Naive thymus-derived CD4-positive, alpha-beta T cell (primary cell): ENCODE data around the gene FCGR2B. TPM values are rescaled to one million over a fixed set of nuclear protein-coding genes. Genes with fewer than 3 reads are reported as not detected.
"Not testable (repeated sequence)": the region's sequence is repeated elsewhere in the genome, so short reads cannot be mapped to it uniquely, and the experiment has no call there.

Source experiments
- ATAC-seq: fragments of 150-1000 bp; cut with Tn5 transposase; 2 replicates; pipeline ENCODE4 v1.10.0; 2021; ENCODE audit warnings: mild to moderate bottlenecking, moderate library complexity
- CTCF ChIA-PET: fragments of 350-600 bp; sonication (Branson Sonifier 250); formaldehyde crosslinking; loops from one replicate; lab custom pipeline; 2021; ENCODE audit warnings: antibody characterized with exemption; lab: Charles Lee
- POLR2A ChIA-PET: fragments of 350-600 bp; sonication (Branson Sonifier 250); formaldehyde crosslinking; loops from one replicate; lab custom pipeline; 2021; ENCODE audit warnings: antibody characterized with exemption, inconsistent platforms; lab: Charles Lee
- DNase-seq, 9 donors: peaks; one replicate each; pipeline versions ENCODE4 v3.0.0 to v3.0.0-alpha.2; 2020 to 2022; ENCODE audit warnings: mixed read lengths in 1 of 9
- H3K27ac ChIP-seq: one replicate; pipeline ENCODE4 v1.7.0; 2013; ENCODE audit warnings: mild to moderate bottlenecking, low read depth, low read length, moderate library complexity
- H3K27me3 ChIP-seq, 2 donors: one replicate each; pipeline ENCODE4 v1.7.0; 2013; ENCODE audit warnings: low read length in 2 of 2, mild to moderate bottlenecking in 2 of 2, moderate library complexity in 2 of 2; ENCODE audit not compliant: control insufficient read depth in 2 of 2, insufficient read depth in 2 of 2
- H3K36me3 ChIP-seq, 3 experiments: 1 replicate in 2 of 3; 2 replicates in 1 of 3; pipeline ENCODE4 v1.7.0; 2013; ENCODE audit warnings: low read length in 3 of 3, mild to moderate bottlenecking in 3 of 3, moderate library complexity in 1 of 3; ENCODE audit not compliant: insufficient read depth in 3 of 3, control insufficient read depth in 2 of 3
- H3K4me1 ChIP-seq, 2 donors: one replicate each; pipeline ENCODE4 v1.7.0; 2013; ENCODE audit warnings: low read length in 2 of 2, mild to moderate bottlenecking in 2 of 2, moderate library complexity in 1 of 2; ENCODE audit not compliant: control insufficient read depth in 2 of 2, insufficient read depth in 2 of 2
- H3K4me3 ChIP-seq: 2 replicates; pipeline ENCODE4 v1.7.0; 2013; ENCODE audit warnings: mild to moderate bottlenecking, low read length
- H3K9me3 ChIP-seq, 3 experiments: 1 replicate in 2 of 3; 2 replicates in 1 of 3; pipeline ENCODE4 v1.7.0; 2013; ENCODE audit warnings: low read length in 3 of 3; ENCODE audit not compliant: control insufficient read depth in 2 of 3
- H3K27ac Mint-ChIP-seq, 9 donors: one replicate each; pipeline ENCODE4 v1.8.0; 2020 to 2022; ENCODE audit warnings: mixed read lengths in 9 of 9, mild to moderate bottlenecking in 8 of 9, moderate library complexity in 5 of 9, inconsistent platforms in 2 of 9
- H3K27me3 Mint-ChIP-seq, 5 donors: one replicate each; pipeline ENCODE4 v1.8.0; 2021 to 2022; ENCODE audit warnings: mixed read lengths in 5 of 5, mild to moderate bottlenecking in 1 of 5
- H3K36me3 Mint-ChIP-seq, 5 donors: one replicate each; pipeline ENCODE4 v1.8.0; 2020 to 2022; ENCODE audit warnings: mixed read lengths in 5 of 5, mild to moderate bottlenecking in 3 of 5, inconsistent platforms in 1 of 5
- H3K4me1 Mint-ChIP-seq, 7 donors: one replicate each; pipeline ENCODE4 v1.8.0; 2020 to 2022; ENCODE audit warnings: mixed read lengths in 7 of 7, mild to moderate bottlenecking in 3 of 7, inconsistent platforms in 1 of 7
- H3K4me3 Mint-ChIP-seq, 10 donors: one replicate each; pipeline ENCODE4 v1.8.0; 2020 to 2022; ENCODE audit warnings: mild to moderate bottlenecking in 10 of 10, mixed read lengths in 10 of 10, moderate library complexity in 6 of 10, inconsistent platforms in 2 of 10
- H3K9me3 Mint-ChIP-seq, 11 donors: one replicate each; pipeline ENCODE4 v1.8.0; 2020 to 2022; ENCODE audit warnings: mixed read lengths in 11 of 11, mild to moderate bottlenecking in 4 of 11, inconsistent platforms in 1 of 11, moderate library complexity in 1 of 11
- intact Hi-C, 2 donors: fragments of 100-400 bp; cut with micrococcal nuclease; formaldehyde crosslinking; loops; one replicate each; pipeline ENCODE4 v1.15.1; 2023
- polyA plus RNA-seq, 2 donors: library from polyadenylated mRNA; unstranded; fragments of 300-500 nt; fragmentation: Illumina TruSeq; gene quantifications; one replicate each; pipeline ENCODE4 v1.2.3, GENCODE V29; 2021
- total RNA-seq, 6 experiments: library from RNA in 5 of 6; stranded (reverse) in 5 of 6; gene quantifications; 1 replicate in 5 of 6; 2 replicates in 1 of 6; pipeline ENCODE4 v1.2.3 and lab custom pipeline; 2021 to 2026

The FCGR2B gene
- 10 to 100 TPM in 1 of 5 experiments, 1 to 10 TPM in 3, not detected in 1; 2.2 to 13.9 (median 5.2) TPM for total RNA-seq
- polyA plus RNA-seq, result under 1 TPM in 1 of 2 donors, not detected in 1; 0.24 TPM
- not detected for total RNA-seq (lab: John Stamatoyannopoulos, UW)

DNA sequence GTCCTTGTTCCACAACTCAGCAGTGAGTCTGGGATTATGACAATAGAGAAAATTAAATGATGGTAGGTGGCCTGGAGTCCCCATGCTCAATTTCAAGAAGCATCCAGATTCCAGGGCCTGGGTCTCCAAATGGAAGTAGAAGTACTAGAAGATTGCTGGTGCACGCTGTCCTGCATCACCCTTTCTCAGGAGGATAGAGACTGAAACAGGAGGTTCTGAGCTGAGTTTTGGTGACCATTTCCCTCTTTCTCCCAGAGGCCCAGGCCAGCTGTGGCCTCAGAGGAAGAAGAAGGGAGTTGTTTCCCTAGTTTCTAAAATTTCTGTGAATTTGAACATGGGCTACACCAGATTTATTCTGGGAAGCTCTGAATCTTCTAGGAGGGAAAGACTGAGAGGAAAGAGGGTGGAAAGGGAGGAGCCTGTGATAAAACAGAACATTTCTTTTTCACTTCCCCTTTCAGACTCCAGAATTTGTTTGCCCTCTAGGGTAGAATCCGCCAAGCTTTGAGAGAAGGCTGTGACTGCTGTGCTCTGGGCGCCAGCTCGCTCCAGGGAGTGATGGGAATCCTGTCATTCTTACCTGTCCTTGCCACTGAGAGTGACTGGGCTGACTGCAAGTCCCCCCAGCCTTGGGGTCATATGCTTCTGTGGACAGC is at the start of gene FCGR2B:
FCGR2B (plus strand) TSS at position 460 of the 656 bp plus-strand sequence; CDS start at position 559, 99 bp downstream.
- ATAC-seq, DNase-seq, H3K4me3 ChIP-seq, H3K27ac ChIP-seq, H3K9me3 ChIP-seq, H3K4me1 Mint-ChIP-seq, H3K36me3 ChIP-seq, POLR2A ChIA-PET, CTCF ChIA-PET, H3K4me1 ChIP-seq, H3K36me3 Mint-ChIP-seq, H3K9me3 Mint-ChIP-seq, H3K27me3 ChIP-seq, H3K27ac Mint-ChIP-seq, H3K27me3 Mint-ChIP-seq, H3K4me3 Mint-ChIP-seq, intact Hi-C loops: not testable (repeated sequence)

DNA sequence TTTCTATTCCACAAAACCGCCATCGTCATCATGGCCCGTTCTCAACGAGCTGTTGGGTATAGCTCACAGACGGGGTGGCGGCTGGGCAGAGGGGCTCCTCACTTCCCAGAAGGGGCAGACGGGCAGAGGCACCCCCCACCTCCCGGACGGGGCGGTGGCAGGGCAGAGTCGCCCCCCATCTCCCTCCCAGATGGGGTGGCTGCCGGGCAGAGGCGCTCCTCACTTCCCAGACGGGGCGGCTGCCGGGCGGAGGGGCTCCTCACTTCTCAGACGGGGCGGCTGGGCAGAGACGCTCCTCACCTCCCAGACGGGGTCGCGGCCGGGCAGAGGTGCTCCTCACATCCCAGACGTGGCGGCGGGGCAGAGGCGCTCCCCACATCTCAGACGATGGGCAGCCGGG is 46.5 kb upstream of the FCGR2B start:
- H3K36me3 ChIP-seq, H3K27ac ChIP-seq, POLR2A ChIA-PET, H3K9me3 ChIP-seq, H3K4me3 Mint-ChIP-seq, H3K27ac Mint-ChIP-seq, H3K4me1 ChIP-seq, H3K27me3 ChIP-seq, H3K9me3 Mint-ChIP-seq, H3K36me3 Mint-ChIP-seq, ATAC-seq, CTCF ChIA-PET, DNase-seq, H3K4me3 ChIP-seq, intact Hi-C loops: not testable (repeated sequence)
- Mint-ChIP-seq H3K27me3 (peaks cover 0 to 11% (median 0%) of the 10 kb centered on the region in 5 donors), H3K4me1 (peaks cover 0 to 31% (median 25%) of the 10 kb centered on the region in 7 donors)

DNA sequence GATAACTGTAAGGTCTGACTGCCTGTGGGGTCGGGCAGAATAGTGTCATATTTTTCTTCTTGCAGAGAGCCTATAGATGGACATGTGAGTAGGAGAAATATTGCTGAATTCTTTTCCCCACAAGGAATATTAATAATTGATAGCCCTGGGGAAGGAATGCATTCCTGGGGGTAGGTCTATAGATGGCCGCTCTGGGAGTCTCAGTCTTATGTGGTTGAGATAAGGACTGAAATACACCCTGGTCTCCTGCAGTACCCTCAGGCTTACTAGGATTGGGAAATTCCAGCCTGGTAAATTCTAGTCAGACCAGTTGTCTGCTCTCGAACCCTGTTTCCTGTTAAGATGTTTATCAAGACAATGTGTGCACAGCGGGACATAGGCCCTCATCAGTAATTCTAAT is 44.4 kb upstream of the FCGR2B start:
- H3K36me3 Mint-ChIP-seq, H3K4me3 ChIP-seq, H3K9me3 ChIP-seq, ATAC-seq, H3K27ac Mint-ChIP-seq, H3K36me3 ChIP-seq, H3K27me3 ChIP-seq, H3K27ac ChIP-seq, H3K4me3 Mint-ChIP-seq, DNase-seq, intact Hi-C loops, POLR2A ChIA-PET, CTCF ChIA-PET: not testable (repeated sequence)
- Mint-ChIP-seq H3K4me1 (peaks cover 6 to 31% (median 25%) of the 10 kb centered on the region in 7 donors), H3K9me3 (peaks cover 0 to 11% (median 0%) of the 10 kb centered on the region in 11 donors), H3K27me3 (peaks cover 0 to 11% (median 0%) of the 10 kb centered on the region in 5 donors)
- peaks cover under 1 to 14% of the 10 kb centered on the region in 2 donors for H3K4me1 ChIP-seq

DNA sequence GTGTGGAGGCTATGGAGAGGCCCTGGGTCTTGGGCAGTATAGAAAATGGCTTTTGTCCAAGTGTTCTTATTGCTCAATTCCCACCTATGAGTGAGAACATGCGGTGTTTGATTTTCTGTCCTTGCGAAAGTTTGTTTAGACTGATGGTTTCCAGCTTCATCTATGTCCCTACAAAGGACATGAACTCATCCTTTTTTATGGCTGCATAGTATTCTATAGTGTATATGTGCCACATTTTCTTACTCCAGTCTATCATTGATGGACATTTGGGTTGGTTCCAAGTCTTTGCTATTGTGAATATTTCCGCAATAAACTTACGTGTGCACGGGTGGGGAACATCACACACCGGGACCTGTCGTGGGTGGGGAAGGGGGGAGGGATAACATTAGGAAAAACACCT is 42.5 kb upstream of the FCGR2B start:
- POLR2A ChIA-PET, result interaction anchor here (1.5 to 1.9 kb wide), 2 partner anchors 106 to 128 kb away, joined by 3 to 10 read pairs; no protein-coding TSS in a partner anchor
- H3K27me3 ChIP-seq, H3K36me3 Mint-ChIP-seq, ATAC-seq, intact Hi-C loops, H3K4me3 ChIP-seq, H3K27ac ChIP-seq, H3K9me3 ChIP-seq, H3K36me3 ChIP-seq, CTCF ChIA-PET, DNase-seq: not testable (repeated sequence)
- Mint-ChIP-seq H3K27me3 (peaks cover 0 to 11% (median 0%) of the 10 kb centered on the region in 5 donors), H3K4me1 (peaks cover 6 to 43% (median 37%) of the 10 kb centered on the region in 7 donors), H3K4me3 (peak overlapping the region in 7 of 10 donors; percentile 29 to 100 (median 93)), H3K9me3 (peaks cover 0 to 11% (median 0%) of the 10 kb centered on the region in 11 donors), H3K27ac (peak overlapping the region in 3 of 9 donors; percentile 43 to 77 (median 46))
- H3K4me1 ChIP-seq, result peaks cover 10 to 14% of the 10 kb centered on the region in 2 donors

DNA sequence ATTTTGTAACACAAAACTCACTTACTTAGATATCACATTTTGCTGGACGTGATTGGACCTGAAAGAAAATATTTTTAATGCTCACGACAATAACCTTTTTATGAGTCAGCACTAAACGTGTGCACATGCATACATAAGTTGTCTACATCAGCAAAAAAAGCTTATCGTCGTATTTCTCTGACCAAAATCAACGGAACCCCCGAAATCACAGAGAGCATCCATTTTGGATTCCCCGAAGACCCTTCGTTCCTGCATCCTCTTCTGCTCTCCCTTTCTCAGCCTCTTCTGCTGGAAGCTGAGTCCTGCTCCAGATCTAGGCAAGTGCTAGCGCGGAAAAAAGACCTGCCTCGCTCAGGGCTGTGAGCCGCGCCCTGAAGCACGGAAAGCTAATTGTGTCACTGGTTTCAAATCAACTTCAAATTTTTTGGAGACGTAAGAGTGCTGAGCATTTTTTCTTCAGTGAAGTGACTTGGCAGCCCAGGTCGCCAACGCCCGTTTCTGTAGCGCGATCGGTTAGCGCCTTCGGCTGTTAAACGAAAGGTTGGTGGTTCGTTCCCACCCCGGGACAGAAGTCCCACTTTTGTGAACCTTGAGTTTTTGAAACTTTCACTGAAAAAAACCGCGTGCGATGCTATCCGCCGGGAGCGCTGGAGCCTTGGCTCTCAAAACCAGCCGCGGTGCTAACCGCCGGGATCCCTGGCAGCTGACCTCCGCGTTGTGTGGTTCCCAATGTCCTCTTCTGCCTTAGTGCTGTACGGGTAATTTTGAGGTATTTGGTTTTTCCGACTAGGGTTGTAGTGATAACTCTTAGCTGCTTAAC is 41.6 kb upstream of the FCGR2B start:
- Mint-ChIP-seq H3K27me3 (peaks cover 0 to 11% (median 0%) of the 10 kb centered on the region in 5 donors), H3K9me3 (peaks cover 0 to 11% (median 0%) of the 10 kb centered on the region in 11 donors), H3K4me1 (peaks cover 6 to 47% (median 37%) of the 10 kb centered on the region in 7 donors), H3K27ac (peak overlapping the region; percentile 78 to 99 (median 95)), H3K4me3 (peak overlapping the region; percentile 84 to 100 (median 96))
- ATAC-seq (peak; percentile 82), DNase-seq (peak; percentile 50 to 86 (median 83))
- CTCF ChIA-PET, H3K9me3 ChIP-seq, H3K36me3 ChIP-seq, H3K36me3 Mint-ChIP-seq, H3K27me3 ChIP-seq: not testable (repeated sequence)
- POLR2A ChIA-PET, result interaction anchor here (1.5 to 1.9 kb wide), 2 partner anchors 105 to 127 kb away, joined by 3 to 10 read pairs; no protein-coding TSS in a partner anchor
- Histone ChIP-seq H3K4me1 (peaks cover 14% of the 10 kb centered on the region in 2 donors), H3K4me3 (peak overlapping the region; percentile 77), H3K27ac (peak overlapping the region; percentile 52)
- intact Hi-C loops, result loop anchor here (1.0 kb wide), 2 partner anchors 9 to 106 kb away; no protein-coding TSS in a partner anchor

DNA sequence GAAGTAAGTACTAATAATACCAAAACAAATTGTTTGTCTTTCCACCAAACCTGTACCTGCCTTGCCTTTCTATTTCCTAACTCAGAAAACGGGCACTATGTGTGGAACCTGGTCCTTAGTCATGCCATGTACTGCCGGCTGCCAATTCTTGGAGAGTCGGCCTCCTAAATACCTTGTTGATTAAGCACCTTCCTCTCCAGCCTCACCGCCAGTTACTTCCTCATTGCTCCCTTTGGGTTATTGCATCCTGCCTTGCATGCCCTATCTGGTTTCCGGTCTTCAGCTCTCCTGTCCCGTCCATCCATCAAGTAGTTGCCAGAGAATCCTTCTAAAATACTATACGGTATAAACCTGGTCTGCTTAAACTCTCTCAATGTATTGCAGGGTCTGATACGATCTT is 40.9 kb upstream of the FCGR2B start:
- ATAC-seq, H3K36me3 Mint-ChIP-seq, H3K27me3 ChIP-seq, intact Hi-C loops, CTCF ChIA-PET, H3K36me3 ChIP-seq, H3K9me3 ChIP-seq: not testable (repeated sequence)
- Histone ChIP-seq H3K27ac (peak overlapping the region; percentile 52), H3K4me3 (peak overlapping the region; percentile 77), H3K4me1 (peaks cover 14% of the 10 kb centered on the region in 2 donors)
- peak in 1 of 9 donors; percentile 9 for DNase-seq
- POLR2A ChIA-PET, result interaction anchor here (1.9 kb wide), 1 partner anchor 105 kb away, joined by 10 read pairs; no protein-coding TSS in a partner anchor
- Mint-ChIP-seq H3K4me1 (peaks cover 6 to 47% (median 40%) of the 10 kb centered on the region in 7 donors), H3K27me3 (peaks cover 0 to 11% (median 0%) of the 10 kb centered on the region in 5 donors), H3K27ac (peak overlapping the region; percentile 52 to 99 (median 95)), H3K9me3 (peaks cover 0 to 11% (median 0%) of the 10 kb centered on the region in 11 donors), H3K4me3 (peak overlapping the region; percentile 84 to 100 (median 96))
